GM12891 (cell line): ENCODE results near the gene SSNA1.

Experiments used
- POLR2A ChIP-seq: IDR thresholded peaks from 2 replicates; pipeline ENCODE4 v1.6.1; 2011; ENCODE audit warnings: low read depth, low read length, control low read depth
- POLR2AphosphoS5 ChIP-seq: IDR thresholded peaks from 2 replicates; pipeline ENCODE4 v1.6.1; 2011; ENCODE audit warnings: low read depth, low read length, control low read depth
- TAF1 ChIP-seq: IDR thresholded peaks from 2 replicates; pipeline ENCODE4 v1.6.1; 2011; ENCODE audit warnings: low read depth, low read length, control low read depth

DNA sequence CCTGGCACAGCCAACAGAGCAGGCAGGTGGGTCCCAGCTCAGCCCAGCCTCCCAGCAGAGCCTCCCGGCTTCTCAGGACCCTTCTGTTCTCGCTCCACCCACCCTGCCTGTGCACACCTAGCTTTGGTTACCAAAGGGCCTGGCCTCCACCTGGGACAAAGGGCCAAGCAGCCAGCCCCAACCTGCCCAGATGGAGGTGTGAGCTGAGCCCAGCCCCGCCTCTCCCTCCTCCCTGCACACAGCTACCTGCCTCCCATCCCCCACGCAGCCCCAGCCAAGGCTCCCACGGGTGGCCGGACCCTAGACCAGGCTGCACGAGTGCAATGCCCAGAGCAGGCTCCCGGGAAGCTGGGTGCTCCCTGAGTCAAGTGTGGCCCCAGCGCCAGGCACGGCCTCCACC lies 6.4 kb downstream of the SSNA1 start:
- no peak for TF ChIP-seq POLR2A
- TF ChIP-seq TAF1 = no peak
- no peak for TF ChIP-seq POLR2AphosphoS5
